Measurements from ENCODE around the gene TCOF1. TPM values are rescaled to one million over a fixed set of nuclear protein-coding genes. Genes with fewer than 3 reads are reported as not detected.

TCOF1 gene
- total and polyA plus RNA-seq, 2 of the 8 experiments (the other 6 are each of a cell fraction or from before 2014, with no cell fraction given) = 35.9 to 170 TPM

- no peak for TF ChIP-seq KDM4A (IDR thresholded peaks at IDR 0.05; ENCODE audit: low read depth, low read length, severe bottlenecking)
- no peak for TF ChIP-seq SIRT6 (IDR thresholded peaks at IDR 0.05; ENCODE audit: low read length)
- TF ChIP-seq POLR2A (IDR thresholded peaks at IDR 0.05; ENCODE audit: control extremely low read depth in 1 of 2, low read depth in 2 of 2, low read length in 2 of 2) = no peak
- no peak for TF ChIP-seq FOSL1 (IDR thresholded peaks at IDR 0.05; ENCODE audit: insufficient read depth, low read depth, low read length)
- no peak for TF ChIP-seq SIX5 (IDR thresholded peaks at IDR 0.05; ENCODE audit: low read depth, low read length)
- no peak for TF ChIP-seq EGR1 (IDR thresholded peaks at IDR 0.05; ENCODE audit: borderline replicate concordance, low read depth, low read length)
- TF ChIP-seq SP4 (IDR thresholded peaks at IDR 0.05; ENCODE audit: low read length) = 0 out of 2 replicates have a peak, but pooled peaks have one; percentile 41
- TF ChIP-seq ATF2 (IDR thresholded peaks at IDR 0.05; ENCODE audit: low read length) = no peak
Measured at GRCh38 chr5:150350524-150351344, 6.8 kb upstream of the TCOF1 start (continued).
